Stimulated activated CD4-positive, alpha-beta T cell treated with anti-CD3 and anti-CD28 coated beads, Interleukin-15, amount 100 ng/mL, for 24 hours (primary cell): Measurements from ENCODE around the gene TRAPPC4.
"Not testable (repeated sequence)": the region's sequence is repeated elsewhere in the genome, so short reads cannot be mapped to it uniquely, and the experiment has no call there.

Source experiments
- DNase-seq: peaks from one replicate; pipeline ENCODE4 v3.0.0-alpha.2; 2020

The TRAPPC4 gene, protein sequence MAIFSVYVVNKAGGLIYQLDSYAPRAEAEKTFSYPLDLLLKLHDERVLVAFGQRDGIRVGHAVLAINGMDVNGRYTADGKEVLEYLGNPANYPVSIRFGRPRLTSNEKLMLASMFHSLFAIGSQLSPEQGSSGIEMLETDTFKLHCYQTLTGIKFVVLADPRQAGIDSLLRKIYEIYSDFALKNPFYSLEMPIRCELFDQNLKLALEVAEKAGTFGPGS

DNA sequence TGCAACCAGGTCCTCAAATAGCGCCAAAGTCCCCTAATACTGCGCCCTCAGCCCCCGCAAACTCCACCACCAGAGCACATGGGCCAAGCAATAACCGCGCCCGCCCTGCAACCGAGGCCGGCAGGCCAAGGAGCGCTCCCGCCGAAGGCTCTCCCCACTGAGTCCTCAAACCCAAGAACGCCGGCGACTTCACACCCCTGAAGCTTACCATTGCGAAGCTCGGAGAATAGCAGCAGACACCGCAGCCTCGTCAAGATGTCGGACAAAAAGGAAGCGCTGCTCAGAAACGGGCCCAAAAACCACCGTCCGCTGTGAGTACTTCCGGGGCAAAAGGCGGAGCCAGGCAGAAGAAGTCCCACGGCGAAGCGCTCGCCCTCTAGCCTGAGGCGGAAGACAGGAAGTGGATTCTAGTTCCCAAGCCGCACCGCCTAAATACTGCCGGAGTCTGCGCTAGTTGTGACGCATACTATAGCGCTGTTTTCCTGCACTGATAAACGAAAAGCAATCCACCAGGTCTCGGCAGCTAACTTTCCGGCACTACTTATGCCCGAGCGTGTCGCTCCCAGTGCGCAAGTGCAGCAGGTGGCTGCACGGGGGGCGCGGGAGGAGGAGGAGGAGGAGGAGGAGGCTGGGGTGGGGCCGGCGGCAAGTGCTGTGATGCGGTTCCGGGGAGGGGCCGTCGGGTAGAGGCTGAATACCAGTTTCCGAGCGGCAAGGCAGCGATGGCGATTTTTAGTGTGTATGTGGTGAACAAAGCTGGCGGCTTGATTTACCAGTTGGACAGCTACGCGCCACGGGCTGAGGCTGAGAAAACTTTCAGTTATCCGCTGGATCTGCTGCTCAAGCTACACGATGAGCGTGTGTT is at the start of gene TRAPPC4, which contains the start of gene RPS25:
TSS of gene TRAPPC4 (plus strand) at position 693 of the 865 bp plus-strand sequence. CDS start at position 723, 30 bp downstream.
TSS of gene RPS25 (minus strand) at position 270 of the 865 bp plus-strand sequence. CDS start at position 211, 59 bp downstream.
- peak; percentile 96 for DNase-seq

DNA sequence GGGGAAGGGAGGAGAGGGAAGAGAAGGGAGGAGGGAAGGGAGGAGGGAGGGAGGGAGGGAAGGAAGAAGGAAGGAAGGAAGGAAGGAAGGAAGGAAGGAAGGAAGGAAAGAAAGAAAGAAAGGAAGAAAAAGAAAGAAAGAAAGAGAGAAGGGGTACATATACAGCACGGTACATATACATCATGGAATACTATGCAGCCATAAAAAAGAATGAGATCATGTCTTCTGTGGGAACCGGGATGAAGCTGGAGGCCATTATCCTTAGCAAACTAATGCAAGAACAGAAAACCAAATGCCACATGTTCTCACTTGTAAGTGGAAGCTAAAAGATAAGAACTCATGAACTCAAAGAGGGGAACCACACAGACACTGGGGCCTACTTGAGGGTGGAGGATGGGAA is 49.1 kb upstream of the TRAPPC4 start:
- DNase-seq: not testable (repeated sequence)

DNA sequence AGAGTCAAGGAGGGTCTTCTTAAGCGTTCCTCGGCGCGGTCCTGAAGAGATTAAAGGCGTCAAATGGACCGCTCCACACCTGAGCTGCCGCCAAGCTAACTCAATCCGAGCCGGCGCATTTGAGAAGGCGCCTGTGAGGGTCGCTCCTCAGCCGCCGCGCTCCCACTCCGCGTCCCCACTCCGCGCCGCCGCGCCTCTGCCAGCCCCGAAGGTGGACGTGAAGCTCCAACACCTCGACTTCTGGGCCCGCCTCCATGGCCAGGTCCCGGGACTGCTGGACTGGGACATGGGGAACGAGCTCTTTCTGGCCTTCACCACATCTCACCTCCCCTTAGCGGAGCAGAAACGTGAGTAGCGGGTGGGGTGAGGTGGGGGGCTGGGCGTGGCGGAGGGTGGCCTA is 46.9 kb upstream of the TRAPPC4 start, which contains the start of gene FOXR1:
TSS of gene FOXR1 (plus strand) at position 116 of the 400 bp plus-strand sequence. CDS start at position 287, 171 bp downstream.
- DNase-seq: no peak

DNA sequence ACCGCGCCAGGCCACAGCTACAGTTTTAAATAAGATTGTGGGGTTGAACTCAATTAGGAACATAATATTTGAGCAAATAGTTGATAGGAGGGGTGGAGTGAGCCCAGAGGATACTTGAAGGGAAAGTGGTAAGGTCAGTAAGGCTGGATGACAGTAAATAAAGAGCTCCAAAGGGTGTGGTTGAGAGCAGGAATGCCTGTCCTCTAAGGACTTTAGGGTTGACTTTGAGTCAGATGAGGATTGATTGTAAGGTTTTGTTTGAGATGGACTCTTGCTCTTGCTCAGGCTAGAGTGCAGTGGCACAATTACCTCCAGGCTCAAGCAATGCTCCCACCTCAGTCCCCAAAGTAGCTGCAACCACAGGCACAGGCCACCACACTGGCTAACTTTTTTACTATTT is 44.6 kb upstream of the TRAPPC4 start:
- no peak for DNase-seq

DNA sequence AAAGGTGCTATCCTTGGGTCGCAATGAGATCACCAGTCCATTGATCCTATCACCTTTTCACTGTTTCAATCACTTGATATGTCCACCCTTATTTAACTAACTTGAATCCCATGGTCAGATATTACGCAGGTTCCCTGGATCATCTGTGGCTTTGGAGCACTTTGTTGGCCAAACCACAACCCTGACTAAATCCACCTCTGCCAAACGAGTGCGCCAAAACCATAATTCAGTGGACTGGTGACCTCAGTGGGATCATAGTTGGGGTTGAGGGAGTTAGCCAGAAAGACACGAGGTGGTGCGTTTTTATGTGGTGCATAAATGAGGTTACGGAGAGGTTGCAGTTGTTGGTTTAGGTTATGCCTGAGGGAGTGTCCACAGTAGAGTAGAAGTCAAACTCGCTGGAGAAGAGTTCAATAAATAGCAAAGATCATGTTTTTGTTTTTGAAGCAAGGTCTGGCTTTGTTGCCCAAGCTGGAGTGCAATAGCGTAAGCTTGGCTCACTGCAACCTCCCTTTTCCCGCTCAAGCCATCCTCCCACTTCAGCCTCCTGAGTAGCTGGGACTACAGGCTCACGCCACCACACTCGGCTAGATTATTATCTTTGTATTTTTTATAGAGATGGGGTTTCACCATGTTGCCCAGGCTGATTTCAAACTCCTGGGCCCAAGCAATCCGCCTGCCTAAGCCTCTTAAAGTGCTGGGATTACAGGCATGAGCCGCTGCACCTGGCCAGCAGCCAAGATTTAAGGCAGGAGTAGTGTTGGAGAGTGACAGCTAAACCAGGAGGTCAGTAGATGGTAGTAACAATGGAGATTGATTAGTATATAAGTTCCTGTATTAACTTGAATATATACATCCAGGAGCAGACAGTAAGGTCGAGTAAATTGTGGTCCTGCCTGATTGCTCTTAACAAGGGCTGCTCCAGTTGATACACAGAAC is 42.5 kb upstream of the TRAPPC4 start:
- DNase-seq: no peak

DNA sequence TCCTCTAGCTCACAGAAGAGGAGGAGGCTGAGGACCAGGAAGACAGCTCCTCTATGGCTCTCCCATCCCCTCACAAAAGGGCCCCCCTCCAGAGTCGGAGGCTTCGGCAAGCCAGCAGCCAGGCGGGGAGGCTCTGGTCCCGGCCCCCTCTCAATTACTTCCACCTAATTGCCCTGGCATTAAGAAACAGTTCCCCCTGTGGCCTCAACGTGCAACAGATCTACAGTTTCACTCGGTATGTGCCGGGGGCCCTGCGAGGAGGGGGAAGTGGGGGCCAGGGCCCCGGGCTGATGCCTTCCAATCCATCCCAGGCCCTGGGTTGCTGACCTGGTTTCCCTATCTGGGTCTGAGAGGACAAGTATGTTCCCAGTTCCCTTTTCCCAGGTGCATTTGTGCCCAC is 39.1 kb upstream of the TRAPPC4 start:
- no peak for DNase-seq

DNA sequence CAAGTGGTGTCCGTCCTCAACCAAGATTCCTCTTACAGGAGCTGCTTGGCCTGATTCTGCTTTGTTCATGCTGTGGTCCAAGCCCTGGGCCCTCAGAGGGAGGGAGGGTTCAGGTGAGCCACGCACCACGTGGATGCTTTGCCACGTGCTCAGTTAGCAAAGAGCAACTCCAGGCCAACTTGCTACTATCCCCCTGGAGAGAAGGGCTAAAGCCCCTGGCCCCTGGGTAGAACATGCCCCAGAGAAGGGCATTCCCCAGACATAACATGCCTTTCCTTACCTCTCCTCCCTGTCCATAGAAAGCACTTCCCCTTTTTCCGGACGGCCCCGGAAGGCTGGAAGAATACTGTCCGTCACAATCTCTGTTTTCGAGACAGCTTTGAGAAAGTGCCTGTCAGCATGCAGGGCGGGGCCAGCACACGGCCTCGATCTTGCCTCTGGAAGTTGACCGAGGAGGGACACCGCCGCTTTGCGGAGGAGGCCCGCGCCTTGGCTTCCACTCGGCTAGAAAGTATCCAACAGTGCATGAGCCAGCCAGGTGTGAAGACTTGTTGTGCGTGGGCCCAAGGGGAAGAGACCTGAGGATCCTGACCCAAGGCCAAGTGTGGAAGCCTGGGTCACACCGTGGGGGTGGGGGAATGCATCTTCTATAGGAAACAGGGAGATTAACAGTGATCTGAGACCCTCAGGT is 38.2 kb upstream of the TRAPPC4 start:
- no peak for DNase-seq

DNA sequence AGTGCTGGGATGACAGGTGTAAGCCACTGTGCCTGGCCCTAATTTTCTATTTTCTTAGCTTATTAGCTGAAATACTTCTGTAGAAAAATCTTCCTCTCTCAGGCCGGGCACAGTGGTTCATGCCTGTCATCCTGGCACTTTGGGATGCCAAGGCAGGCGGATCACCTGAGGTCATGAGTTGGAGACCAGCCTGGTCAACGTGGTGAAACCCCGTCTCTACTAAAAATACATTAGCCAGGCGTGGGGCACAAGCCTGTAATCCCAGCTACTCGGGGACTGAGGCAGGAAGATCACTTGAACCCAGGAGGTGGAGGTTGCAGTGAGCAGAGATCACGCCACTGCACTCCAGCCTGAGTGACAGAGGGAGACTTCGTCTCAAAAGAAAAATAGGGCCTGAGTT is 34.2 kb upstream of the TRAPPC4 start:
- DNase-seq: not testable (repeated sequence)

DNA sequence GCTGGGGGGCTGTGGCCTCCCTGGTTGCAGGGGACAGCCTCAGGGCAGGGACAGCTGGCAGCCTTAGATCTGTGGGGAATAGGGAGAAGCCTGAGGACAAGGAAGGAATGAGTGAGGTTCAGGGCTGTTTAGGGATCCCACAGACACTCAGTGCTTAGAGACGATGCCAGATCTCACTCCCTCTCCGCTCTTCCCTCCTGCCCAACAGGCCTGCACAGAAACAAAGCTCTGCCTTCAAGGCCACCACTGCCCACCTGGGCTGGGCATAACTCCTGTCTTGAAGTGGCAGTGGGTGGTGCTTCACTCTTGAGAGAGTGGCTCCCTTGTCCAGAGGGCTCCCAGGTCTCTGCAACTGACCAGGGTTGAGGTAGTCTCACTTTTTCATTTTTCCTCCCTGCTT is 33.7 kb upstream of the TRAPPC4 start:
- DNase-seq: no peak

DNA sequence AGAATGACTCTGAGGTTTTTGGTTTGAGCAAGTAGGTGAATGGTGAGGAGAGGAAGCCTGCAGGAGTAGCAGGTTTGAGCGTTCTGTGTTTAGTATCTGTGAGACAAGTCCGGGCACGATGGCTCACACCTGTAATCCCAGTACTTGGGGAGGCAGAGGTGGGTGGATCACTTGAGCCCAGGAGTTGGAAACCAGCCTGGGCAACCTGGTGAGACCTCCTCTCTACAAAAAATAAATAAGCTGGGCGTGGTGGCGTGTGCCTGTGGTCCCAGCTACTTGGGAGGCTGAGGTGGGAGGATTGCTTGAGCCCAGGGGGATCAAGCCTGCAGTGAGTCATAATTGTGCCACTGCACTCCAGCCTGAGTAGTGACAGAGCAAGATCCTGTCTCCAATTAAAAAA is 30.3 kb upstream of the TRAPPC4 start:
- no peak for DNase-seq

DNA sequence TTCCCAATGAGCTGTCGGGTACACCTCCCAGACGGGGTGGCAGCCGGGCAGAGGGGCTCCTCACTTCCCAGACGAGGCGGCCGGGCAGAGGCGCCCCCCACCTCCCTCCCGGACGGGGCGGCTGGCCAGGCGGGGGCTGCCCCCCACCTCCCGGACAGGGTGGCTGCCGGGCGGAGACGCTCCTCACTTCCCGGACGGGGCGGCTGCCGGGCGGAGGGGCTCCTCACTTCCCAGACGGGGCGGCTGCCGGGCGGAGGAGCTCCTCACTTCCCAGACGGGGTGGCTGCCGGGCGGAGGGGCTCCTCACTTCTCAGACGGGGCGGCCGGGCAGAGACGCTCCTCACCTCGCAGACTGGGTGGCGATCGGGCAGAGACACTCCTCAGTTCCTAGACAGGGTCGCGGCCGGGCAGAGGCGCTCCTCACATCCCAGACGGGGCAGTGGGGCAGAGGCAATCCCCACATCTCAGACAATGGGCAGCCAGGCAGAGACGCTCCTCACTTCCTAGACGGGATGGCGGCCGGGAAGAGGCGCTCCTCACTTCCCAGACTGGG is 27.0 kb upstream of the TRAPPC4 start:
- DNase-seq: not testable (repeated sequence)

DNA sequence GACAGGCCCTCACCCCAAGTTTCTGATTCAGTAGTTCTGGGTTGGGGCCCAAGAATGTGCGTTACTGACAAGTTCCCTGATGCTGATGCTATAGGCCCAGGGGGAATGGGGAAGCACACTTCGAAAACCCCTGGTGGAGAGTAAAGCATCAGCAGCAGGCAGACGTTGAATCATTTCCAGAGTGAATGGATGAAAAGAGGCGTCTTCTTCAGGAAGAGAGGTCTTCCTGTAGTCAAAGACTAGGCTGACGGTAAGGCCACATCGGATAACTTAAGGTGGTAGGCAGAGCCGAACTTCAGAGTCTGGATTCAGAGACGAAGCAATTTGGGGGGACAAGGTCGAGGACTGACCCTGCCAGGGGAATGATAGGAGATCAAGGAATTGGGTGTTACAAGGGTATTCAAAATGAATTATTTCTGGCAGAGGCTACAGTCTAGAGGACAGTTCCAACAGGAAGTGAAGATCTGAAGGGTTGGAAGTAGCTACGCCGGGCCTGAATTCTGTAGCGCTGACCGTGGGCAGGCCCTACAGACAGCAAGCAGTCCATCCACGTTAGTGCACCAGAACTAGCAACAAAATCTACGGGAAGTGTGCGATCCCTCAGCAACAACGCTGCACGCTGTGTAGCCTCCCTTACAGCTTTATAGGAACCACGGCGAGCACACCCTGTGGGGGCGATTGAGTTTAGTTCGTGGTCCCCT is 21.5 kb upstream of the TRAPPC4 start:
- peak; percentile 66 for DNase-seq

DNA sequence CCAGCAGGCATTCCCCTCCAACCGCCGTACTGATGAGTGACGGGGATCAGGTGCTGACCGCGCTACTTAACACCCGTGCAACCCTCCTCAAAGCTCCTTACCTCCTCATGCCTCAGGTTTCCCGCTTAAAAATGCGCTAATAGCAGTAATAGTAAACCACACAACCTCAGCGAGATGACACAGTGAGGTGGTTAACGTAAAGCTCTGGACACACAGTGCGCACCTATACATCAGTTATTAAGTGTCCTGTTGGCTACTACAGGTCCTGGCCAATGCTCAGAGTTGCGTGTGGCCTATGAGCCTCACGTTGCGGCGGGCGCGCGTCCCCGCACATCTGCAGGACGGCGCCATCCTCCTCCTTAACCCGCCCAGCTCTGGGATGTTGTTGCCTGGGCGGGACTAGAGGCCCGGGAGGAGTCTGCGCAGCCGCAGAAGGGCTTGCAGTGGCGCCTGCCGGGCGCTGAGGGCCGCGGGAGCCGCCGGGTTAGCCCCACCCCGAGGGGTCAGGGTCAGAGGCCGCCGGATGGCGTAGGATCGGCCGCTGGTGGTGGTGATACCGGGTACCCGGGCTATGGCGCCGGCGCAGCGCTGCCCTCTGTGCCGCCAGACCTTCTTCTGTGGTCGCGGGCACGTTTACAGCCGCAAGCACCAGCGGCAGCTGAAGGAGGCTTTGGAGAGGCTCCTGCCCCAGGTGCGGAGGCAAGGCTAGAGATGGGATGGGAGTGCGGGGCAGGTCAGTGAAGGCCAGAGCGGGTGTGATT is 20.8 kb upstream of the TRAPPC4 start, which contains the start of gene CENATAC:
TSS of gene CENATAC (plus strand) at position 512 of the 761 bp plus-strand sequence. CDS start at position 572, 60 bp downstream.
- peak; percentile 98 for DNase-seq

DNA sequence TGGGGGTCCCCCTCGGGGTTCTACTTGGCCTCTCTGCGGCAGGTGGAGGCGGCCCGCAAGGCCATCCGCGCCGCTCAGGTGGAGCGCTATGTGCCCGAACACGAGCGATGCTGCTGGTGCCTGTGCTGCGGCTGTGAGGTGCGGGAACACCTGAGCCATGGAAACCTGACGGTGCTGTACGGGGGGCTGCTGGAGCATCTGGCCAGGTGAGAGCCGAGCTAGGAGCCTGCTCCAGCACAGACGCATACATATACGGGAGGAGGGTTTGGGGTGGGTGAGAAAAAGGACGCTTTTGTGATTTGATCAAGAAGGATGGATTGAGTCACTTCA is 20.2 kb upstream of the TRAPPC4 start:
- DNase-seq: no peak

DNA sequence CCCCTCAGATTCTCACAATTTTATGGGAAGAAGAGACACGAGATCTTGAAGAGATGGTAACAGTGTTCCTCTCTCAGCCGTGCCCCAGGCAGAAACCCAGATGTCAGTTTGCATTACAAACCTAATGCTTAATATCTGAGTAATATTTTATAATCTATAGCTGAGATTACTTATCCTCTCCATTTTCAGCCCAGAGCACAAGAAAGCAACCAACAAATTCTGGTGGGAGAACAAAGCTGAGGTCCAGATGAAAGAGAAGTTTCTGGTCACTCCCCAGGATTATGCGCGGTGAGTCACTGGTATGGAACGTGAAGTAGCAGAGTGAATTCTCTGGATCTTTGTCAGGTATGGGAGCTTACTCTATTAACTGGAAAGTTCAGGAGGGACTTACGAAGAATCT is 19.7 kb upstream of the TRAPPC4 start:
- DNase-seq: no peak

DNA sequence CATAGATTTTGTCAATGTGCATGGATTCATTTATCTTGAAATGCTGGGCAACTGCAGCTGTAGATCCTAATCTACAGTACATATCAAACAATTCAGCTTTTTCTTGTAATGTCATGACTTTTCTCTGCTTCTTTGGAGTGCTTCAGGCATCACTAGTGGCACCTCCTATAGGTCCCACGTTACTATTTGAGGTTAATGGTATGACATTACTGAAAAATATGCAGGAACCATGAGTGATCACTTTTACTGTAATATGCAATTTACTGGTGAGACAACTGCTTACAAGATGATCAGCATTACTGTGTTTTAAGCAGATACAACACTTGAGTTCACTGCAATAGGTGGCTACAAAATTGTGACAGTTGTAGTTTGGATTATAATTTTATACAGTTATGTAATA is 17.7 kb upstream of the TRAPPC4 start:
- no peak for DNase-seq

DNA sequence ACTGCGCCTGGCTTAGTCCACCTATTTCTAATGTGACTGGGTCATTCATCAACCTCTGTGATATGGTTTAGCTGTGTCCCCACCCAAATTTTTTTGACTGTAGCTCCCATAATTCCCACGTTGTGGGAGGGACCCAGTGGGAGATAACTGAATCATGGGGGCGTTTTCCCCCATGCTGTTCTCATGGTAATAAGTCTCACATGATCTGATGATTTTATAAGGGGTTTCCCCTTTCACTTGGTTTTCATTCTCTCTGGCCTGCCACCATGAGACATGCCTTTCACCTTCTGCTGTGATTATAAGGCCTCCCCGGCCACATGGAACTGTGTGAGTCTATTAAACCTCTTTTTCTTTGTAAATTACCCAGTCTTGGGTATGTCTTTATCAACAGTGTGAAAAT is 11.9 kb upstream of the TRAPPC4 start:
- no peak for DNase-seq

DNA sequence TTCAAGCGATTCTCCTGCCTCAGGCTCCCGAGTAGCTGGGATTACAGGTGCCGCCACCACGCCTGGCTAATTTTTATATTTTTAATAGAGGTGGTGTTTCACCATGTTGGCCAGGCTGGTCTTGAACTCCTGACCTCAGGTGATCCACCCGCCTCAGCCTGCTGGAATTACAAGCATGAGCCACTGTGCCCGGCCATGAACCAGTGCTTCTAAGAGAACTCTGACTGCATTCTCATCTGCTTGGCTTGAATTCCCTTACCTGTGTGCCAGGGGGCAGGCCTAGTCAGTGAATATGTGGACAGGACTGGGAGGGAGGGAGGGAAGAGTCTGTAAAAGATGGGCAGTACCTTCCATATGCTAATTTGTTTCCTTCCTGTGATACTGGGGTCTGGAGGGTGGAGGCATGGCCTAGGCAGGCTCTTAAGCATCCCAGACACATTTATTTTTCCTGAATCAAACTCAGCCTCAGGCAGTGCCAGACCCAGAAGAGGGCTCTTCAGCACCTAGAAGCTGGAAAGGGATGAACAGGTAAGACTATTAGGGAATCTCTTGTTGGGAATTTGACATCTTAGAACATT is 7.0 kb upstream of the TRAPPC4 start:
- no peak for DNase-seq

DNA sequence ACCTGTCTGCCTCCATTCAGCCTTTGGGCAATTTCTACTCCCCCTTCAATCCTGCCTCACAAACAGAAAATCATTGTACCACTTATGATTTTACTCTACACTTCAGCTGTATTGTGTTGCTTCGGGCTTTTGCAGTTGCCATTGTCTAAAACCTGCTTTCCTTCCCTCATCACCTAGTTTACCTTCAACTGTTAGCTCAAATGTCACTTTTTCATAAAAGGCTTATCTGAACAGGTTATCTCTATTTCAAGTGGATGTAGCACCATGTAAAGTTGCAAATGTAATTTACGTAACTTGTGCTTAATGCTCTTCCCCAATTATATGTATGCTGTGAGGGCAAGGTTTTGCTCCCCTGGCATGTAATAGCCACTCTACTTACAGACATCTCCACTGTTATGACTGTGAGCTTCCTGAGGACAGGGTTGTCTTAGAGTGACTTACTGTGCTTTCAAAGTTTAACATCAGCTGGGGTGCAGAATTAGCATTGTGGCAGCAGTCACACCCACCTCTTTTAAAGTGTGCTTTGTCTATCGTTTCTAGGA is 5.9 kb upstream of the TRAPPC4 start:
- no peak for DNase-seq
